ENCODE data around the gene PLEKHA1. TPM values are rescaled to one million over a fixed set of nuclear protein-coding genes. Genes with fewer than 3 reads are reported as not detected.
A peak's percentile ranks its signal among the peaks of the same experiment; 100 is the strongest.

PLEKHA1 gene
- total RNA-seq, 1 donor from 2014 or later = 3.5 TPM

GRCh38 chr10:122459561-122460273, 85.2 kb downstream of the PLEKHA1 start:
- no peaks in the 10 kb centered on the region for H3K9me3 Mint-ChIP-seq
- intact Hi-C loops (cut with micrococcal nuclease) = loop anchor here (10.0 kb wide), 1 partner anchor 105 kb away; the partner anchor contains the start of gene DMBT1
- H3K27ac Mint-ChIP-seq = no peak overlapping the region
- no peaks in the 10 kb centered on the region for H3K36me3 Mint-ChIP-seq (ENCODE audit: low read depth)
- H3K4me1 Mint-ChIP-seq = peaks cover 2% of the 10 kb centered on the region
- peaks cover 65% of the 10 kb centered on the region for H3K27me3 Mint-ChIP-seq
- H3K4me3 Mint-ChIP-seq = no peak overlapping the region
- no peak for DNase-seq

DNA sequence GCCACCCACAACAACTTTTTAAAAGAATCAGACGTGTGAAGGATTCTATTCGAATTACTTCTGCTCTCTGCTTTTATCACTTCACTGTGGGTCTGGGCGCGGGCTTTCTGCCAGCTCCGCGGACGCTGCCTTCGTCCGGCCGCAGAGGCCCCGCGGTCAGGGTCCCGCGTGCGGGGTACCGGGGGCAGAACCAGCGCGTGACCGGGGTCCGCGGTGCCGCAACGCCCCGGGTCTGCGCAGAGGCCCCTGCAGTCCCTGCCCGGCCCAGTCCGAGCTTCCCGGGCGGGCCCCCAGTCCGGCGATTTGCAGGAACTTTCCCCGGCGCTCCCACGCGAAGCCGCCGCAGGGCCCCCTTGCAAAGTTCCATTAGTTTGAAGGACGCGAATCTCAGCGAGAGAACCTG, 86.4 kb downstream of the PLEKHA1 start:
- Mint-ChIP-seq H3K9me3 (no peaks in the 10 kb centered on the region), H3K4me1 (peaks cover 2% of the 10 kb centered on the region), H3K27me3 (peaks cover 71% of the 10 kb centered on the region), H3K4me3 (no peak overlapping the region), H3K27ac (no peak overlapping the region), H3K36me3 (ENCODE audit: low read depth) (no peaks in the 10 kb centered on the region)
- intact Hi-C loops (cut with micrococcal nuclease) = loop anchor here (10.0 kb wide), 1 partner anchor 104 kb away; the partner anchor contains the start of gene DMBT1
- DNase-seq = no peak

- intact Hi-C loops (cut with micrococcal nuclease) = loop anchor here (10.0 kb wide), 1 partner anchor 103 kb away; the partner anchor contains the start of gene DMBT1
- Mint-ChIP-seq H3K4me1 (peaks cover 2% of the 10 kb centered on the region), H3K9me3 (no peaks in the 10 kb centered on the region), H3K4me3 (peak within 1 kb of the TSS; percentile 60), H3K27me3 (peaks cover 71% of the 10 kb centered on the region), H3K36me3 (ENCODE audit: low read depth) (no peaks in the 10 kb centered on the region), H3K27ac (no peak within 1 kb of the TSS)
- no peak for DNase-seq
These were observed 86.8 kb downstream of the PLEKHA1 start, which contains the start of gene HTRA1 for GRCh38 chr10:122461367-122461728. Gene HTRA1 (plus strand): TSS chr10:122461553. CDS start chr10:122461653, 100 bp downstream.

DNA sequence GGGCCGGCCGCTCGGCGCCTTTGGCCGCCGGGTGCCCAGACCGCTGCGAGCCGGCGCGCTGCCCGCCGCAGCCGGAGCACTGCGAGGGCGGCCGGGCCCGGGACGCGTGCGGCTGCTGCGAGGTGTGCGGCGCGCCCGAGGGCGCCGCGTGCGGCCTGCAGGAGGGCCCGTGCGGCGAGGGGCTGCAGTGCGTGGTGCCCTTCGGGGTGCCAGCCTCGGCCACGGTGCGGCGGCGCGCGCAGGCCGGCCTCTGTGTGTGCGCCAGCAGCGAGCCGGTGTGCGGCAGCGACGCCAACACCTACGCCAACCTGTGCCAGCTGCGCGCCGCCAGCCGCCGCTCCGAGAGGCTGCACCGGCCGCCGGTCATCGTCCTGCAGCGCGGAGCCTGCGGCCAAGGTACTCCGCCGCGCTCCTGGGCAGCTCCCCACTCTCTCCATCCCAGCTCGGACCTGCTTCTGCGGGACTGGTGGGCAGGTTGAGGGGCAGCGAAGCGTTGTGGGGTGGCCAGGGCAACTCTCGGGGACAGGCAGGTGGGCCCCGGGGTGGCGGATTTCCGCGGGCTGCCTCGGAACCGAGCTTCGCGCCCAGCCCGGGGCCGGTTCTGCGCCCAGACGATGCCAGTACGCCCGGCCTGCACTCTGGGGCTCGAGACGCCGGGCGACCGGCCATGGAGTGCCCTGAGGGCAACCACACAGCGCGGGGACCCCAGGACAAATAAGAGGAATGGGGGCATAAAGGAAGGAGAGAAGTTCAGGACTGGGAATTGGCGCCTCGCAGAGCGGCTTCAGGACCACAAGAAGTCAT, 87.4 kb downstream of the PLEKHA1 start:
- H3K36me3 Mint-ChIP-seq (ENCODE audit: low read depth) = no peaks in the 10 kb centered on the region
- H3K9me3 Mint-ChIP-seq = no peaks in the 10 kb centered on the region
- intact Hi-C loops (cut with micrococcal nuclease) = loop anchor here (10.0 kb wide), 1 partner anchor 103 kb away; the partner anchor contains the start of gene DMBT1
- no peak overlapping the region for H3K27ac Mint-ChIP-seq
- H3K4me3 Mint-ChIP-seq = peak overlapping the region; percentile 60
- peaks cover 2% of the 10 kb centered on the region for H3K4me1 Mint-ChIP-seq
- peaks cover 69% of the 10 kb centered on the region for H3K27me3 Mint-ChIP-seq
- no peak for DNase-seq

- Mint-ChIP-seq H3K4me3 (peak overlapping the region; percentile 60), H3K9me3 (no peaks in the 10 kb centered on the region), H3K36me3 (ENCODE audit: low read depth) (no peaks in the 10 kb centered on the region), H3K27me3 (peaks cover 63% of the 10 kb centered on the region), H3K4me1 (peaks cover 2% of the 10 kb centered on the region), H3K27ac (no peak overlapping the region)
- intact Hi-C loops (cut with micrococcal nuclease) = loop anchor here (10.0 kb wide), 1 partner anchor 102 kb away; the partner anchor contains the start of gene DMBT1
- DNase-seq = no peak
These were observed 88.3 kb downstream of the PLEKHA1 start for GRCh38 chr10:122462533-122463465.

DNA sequence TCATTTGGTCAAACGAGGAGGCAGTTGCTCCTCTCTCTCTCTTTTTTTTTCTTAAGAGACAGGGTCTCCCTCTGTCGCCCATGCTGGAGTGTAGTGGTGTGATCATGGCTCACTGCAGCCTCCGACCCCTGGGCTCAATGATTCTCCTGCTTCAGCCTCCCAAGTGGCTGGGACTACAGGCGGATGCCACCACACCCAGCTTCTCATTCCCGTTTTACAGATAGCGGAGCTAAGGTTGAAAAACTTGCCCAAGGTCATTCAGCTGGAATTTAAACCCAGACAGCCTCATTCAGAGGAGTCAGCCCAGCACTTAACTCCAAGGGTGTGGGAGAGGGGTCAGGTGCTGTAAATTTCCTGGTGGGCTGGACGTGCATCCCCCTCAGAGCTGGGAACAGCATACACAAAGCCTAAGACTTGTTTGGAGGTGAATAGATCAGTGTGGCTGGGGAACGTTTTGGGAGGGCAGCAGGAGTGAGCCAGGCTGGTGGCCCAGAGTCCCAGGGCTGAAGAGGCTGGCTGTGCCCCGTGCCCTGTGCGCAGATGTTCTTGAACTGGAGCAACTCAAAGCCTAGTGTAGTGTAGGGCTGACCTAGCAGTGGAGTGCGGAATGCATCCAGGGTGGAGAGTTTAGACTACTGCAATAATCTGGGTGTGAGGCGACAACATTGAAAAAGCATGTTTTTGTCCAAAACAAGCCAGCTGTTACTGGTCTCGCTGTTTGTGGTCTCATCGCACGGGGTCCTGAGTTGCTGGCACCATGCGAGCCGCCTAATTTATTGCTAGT, 89.2 kb downstream of the PLEKHA1 start:
- no peaks in the 10 kb centered on the region for H3K9me3 Mint-ChIP-seq
- intact Hi-C loops (cut with micrococcal nuclease) = loop anchor here (10.0 kb wide), 1 partner anchor 101 kb away; the partner anchor contains the start of gene DMBT1
- H3K27me3 Mint-ChIP-seq = peaks cover 56% of the 10 kb centered on the region
- peaks cover 2% of the 10 kb centered on the region for H3K4me1 Mint-ChIP-seq
- no peak overlapping the region for H3K4me3 Mint-ChIP-seq
- no peaks in the 10 kb centered on the region for H3K36me3 Mint-ChIP-seq (ENCODE audit: low read depth)
- DNase-seq = no peak
- H3K27ac Mint-ChIP-seq = no peak overlapping the region

- Mint-ChIP-seq H3K27ac (no peak overlapping the region), H3K9me3 (no peaks in the 10 kb centered on the region), H3K4me3 (no peak overlapping the region), H3K27me3 (peaks cover 50% of the 10 kb centered on the region), H3K4me1 (peaks cover 2% of the 10 kb centered on the region), H3K36me3 (ENCODE audit: low read depth) (no peaks in the 10 kb centered on the region)
- DNase-seq = no peak
- intact Hi-C loops (cut with micrococcal nuclease) = loop anchor here (10.0 kb wide), 1 partner anchor 101 kb away; the partner anchor contains the start of gene DMBT1
These were observed 89.7 kb downstream of the PLEKHA1 start for GRCh38 chr10:122464250-122464510.

DNA sequence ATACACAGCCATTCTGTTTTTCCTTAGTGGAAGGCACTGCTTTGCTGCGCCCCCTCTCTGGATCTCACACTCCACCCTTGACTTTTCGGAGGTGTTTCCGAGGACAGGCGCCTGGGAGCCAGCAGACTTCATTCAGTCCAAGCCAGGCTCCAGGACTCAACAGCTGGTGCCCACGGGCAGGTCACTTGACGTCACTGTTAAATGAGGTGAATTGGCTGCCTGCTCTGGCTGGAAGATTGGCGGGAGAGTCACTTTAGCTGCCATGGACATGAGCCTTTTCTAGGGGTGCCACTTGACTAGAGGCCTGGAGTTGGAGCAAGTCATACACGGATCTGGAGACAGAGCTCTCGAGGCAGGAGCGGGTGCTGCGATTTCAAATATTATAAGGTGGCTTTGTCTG, 90.1 kb downstream of the PLEKHA1 start:
- no peaks in the 10 kb centered on the region for H3K9me3 Mint-ChIP-seq
- no peak overlapping the region for H3K4me3 Mint-ChIP-seq
- DNase-seq = no peak
- H3K4me1 Mint-ChIP-seq = peaks cover 2% of the 10 kb centered on the region
- H3K27me3 Mint-ChIP-seq = peaks cover 46% of the 10 kb centered on the region
- H3K27ac Mint-ChIP-seq = no peak overlapping the region
- intact Hi-C loops (cut with micrococcal nuclease) = loop anchor here (10.0 kb wide), 1 partner anchor 100 kb away; the partner anchor contains the start of gene DMBT1
- H3K36me3 Mint-ChIP-seq (ENCODE audit: low read depth) = no peaks in the 10 kb centered on the region

GRCh38 chr10:122465401-122466040, 91.0 kb downstream of the PLEKHA1 start:
- Mint-ChIP-seq H3K36me3 (ENCODE audit: low read depth) (no peaks in the 10 kb centered on the region), H3K27me3 (peaks cover 41% of the 10 kb centered on the region), H3K27ac (no peak overlapping the region), H3K9me3 (no peaks in the 10 kb centered on the region), H3K4me1 (peaks cover 2% of the 10 kb centered on the region), H3K4me3 (no peak overlapping the region)
- intact Hi-C loops (cut with micrococcal nuclease) = loop anchor here (10.0 kb wide), 1 partner anchor 99 kb away; the partner anchor contains the start of gene DMBT1
- no peak for DNase-seq

- intact Hi-C loops (cut with micrococcal nuclease) = loop anchor here (10.0 kb wide), 1 partner anchor 98 kb away; the partner anchor contains the start of gene DMBT1
- Mint-ChIP-seq H3K9me3 (no peaks in the 10 kb centered on the region), H3K36me3 (ENCODE audit: low read depth) (no peaks in the 10 kb centered on the region), H3K27ac (no peak overlapping the region), H3K4me1 (peaks cover 2% of the 10 kb centered on the region), H3K4me3 (no peak overlapping the region), H3K27me3 (peaks cover 40% of the 10 kb centered on the region)
- no peak for DNase-seq
These were observed 92.5 kb downstream of the PLEKHA1 start for GRCh38 chr10:122466951-122467381.

GRCh38 chr10:122467701-122468100, 93.2 kb downstream of the PLEKHA1 start:
- no peaks in the 10 kb centered on the region for H3K36me3 Mint-ChIP-seq (ENCODE audit: low read depth)
- H3K4me3 Mint-ChIP-seq = no peak overlapping the region
- intact Hi-C loops (cut with micrococcal nuclease) = loop anchor here (10.0 kb wide), 1 partner anchor 97 kb away; the partner anchor contains the start of gene DMBT1
- no peaks in the 10 kb centered on the region for H3K4me1 Mint-ChIP-seq
- peaks cover 36% of the 10 kb centered on the region for H3K27me3 Mint-ChIP-seq
- no peak for DNase-seq
- H3K27ac Mint-ChIP-seq = no peak overlapping the region
- H3K9me3 Mint-ChIP-seq = no peaks in the 10 kb centered on the region

GRCh38 chr10:122468307-122468925, 93.9 kb downstream of the PLEKHA1 start:
- H3K27ac Mint-ChIP-seq = no peak overlapping the region
- peaks cover 29% of the 10 kb centered on the region for H3K27me3 Mint-ChIP-seq
- DNase-seq = no peak
- no peak overlapping the region for H3K4me3 Mint-ChIP-seq
- no peaks in the 10 kb centered on the region for H3K4me1 Mint-ChIP-seq
- no peaks in the 10 kb centered on the region for H3K36me3 Mint-ChIP-seq (ENCODE audit: low read depth)
- no peaks in the 10 kb centered on the region for H3K9me3 Mint-ChIP-seq
- intact Hi-C loops (cut with micrococcal nuclease) = loop anchor here (10.0 kb wide), 1 partner anchor 96 kb away; the partner anchor contains the start of gene DMBT1
